WTC11 (cell line): Measurements from ENCODE around the gene TIGD3. TPM values are rescaled to one million over a fixed set of nuclear protein-coding genes. Genes with fewer than 3 reads are reported as not detected.

Experiments
- ATAC-seq: fragments of 200-7000 bp; cut with Tn5 transposase; 2 replicates; pipeline ENCODE4 v1.10.0; 2021; ENCODE audit warnings: mild to moderate bottlenecking, moderate library complexity
- CTCF ChIA-PET: fragments of 300-600 bp; sonication (Branson Sonifier 250); formaldehyde crosslinking; loops from one replicate; lab custom pipeline; 2021; ENCODE audit warnings: antibody characterized with exemption; lab: Charles Lee
- POLR2A ChIA-PET: fragments of 350-600 bp; sonication (Branson Sonifier 250); formaldehyde crosslinking; loops from one replicate; lab custom pipeline; 2021; ENCODE audit warnings: antibody characterized with exemption; lab: Charles Lee
- DNase-seq: peaks from one replicate; pipeline ENCODE4 v3.0.0; 2021; ENCODE audit warnings: low spot score
- H3K27ac Mint-ChIP-seq: 2 replicates; pipeline ENCODE4 v1.8.0; 2021; ENCODE audit warnings: mixed read lengths
- H3K27me3 Mint-ChIP-seq: 2 replicates; pipeline ENCODE4 v1.8.0; 2021; ENCODE audit warnings: low read depth, mild to moderate bottlenecking, moderate library complexity, mixed read lengths
- H3K36me3 Mint-ChIP-seq: 2 replicates; pipeline ENCODE4 v1.8.0; 2021; ENCODE audit warnings: mixed read lengths
- H3K4me1 Mint-ChIP-seq: 2 replicates; pipeline ENCODE4 v1.8.0; 2022; ENCODE audit warnings: mixed read lengths
- H3K4me3 Mint-ChIP-seq: 2 replicates; pipeline ENCODE4 v1.8.0; 2021; ENCODE audit warnings: mild to moderate bottlenecking, moderate library complexity, mixed read lengths
- H3K9me3 Mint-ChIP-seq: 2 replicates; pipeline ENCODE4 v1.8.0; 2021; ENCODE audit warnings: mixed read lengths
- CREM ChIP-seq: sonication (generic); formaldehyde crosslinking; IDR thresholded peaks from 2 replicates; pipeline ENCODE4 v1.8.1; 2022; ENCODE audit warnings: mild to moderate bottlenecking, missing genetic modification reagents, moderate library complexity
- FOXJ3 ChIP-seq: sonication (generic); formaldehyde crosslinking; IDR thresholded peaks from 2 replicates; pipeline ENCODE4 v1.9.0; 2021; ENCODE audit warnings: missing genetic modification reagents, mild to moderate bottlenecking, borderline replicate concordance
- NFYB ChIP-seq: sonication (generic); formaldehyde crosslinking; conservative IDR thresholded peaks from 2 replicates; pipeline ENCODE4 v1.8.0; 2022; ENCODE audit warnings: low read depth, missing genetic modification reagents
- NR1H2 ChIP-seq: sonication (generic); formaldehyde crosslinking; IDR thresholded peaks from 2 replicates; pipeline ENCODE4 v1.9.0; 2021; ENCODE audit warnings: mild to moderate bottlenecking, moderate library complexity, missing genetic modification reagents
- TEAD4 ChIP-seq: sonication (generic); formaldehyde crosslinking; IDR thresholded peaks from 2 replicates; pipeline ENCODE4 v1.8.0; 2022; ENCODE audit warnings: mild to moderate bottlenecking, missing genetic modification reagents
- TP53 ChIP-seq: sonication (generic); formaldehyde crosslinking; IDR thresholded peaks from 2 replicates; pipeline ENCODE4 v1.8.1; 2023; ENCODE audit warnings: mild to moderate bottlenecking, missing genetic modification reagents
- ZNF138 ChIP-seq: sonication (generic); formaldehyde crosslinking; conservative IDR thresholded peaks from 2 replicates; pipeline ENCODE4 v1.8.1; 2022; ENCODE audit warnings: mild to moderate bottlenecking, moderate library complexity, missing genetic modification reagents
- ZNF219 ChIP-seq: sonication (generic); formaldehyde crosslinking; IDR thresholded peaks from 2 replicates; pipeline ENCODE4 v1.8.0; 2023; ENCODE audit warnings: missing genetic modification reagents, mild to moderate bottlenecking, borderline replicate concordance
- ZNF232 ChIP-seq: sonication (generic); formaldehyde crosslinking; IDR thresholded peaks from 2 replicates; pipeline ENCODE4 v1.8.0; 2022; ENCODE audit warnings: mild to moderate bottlenecking, missing genetic modification reagents
- ZNF317 ChIP-seq: sonication (generic); formaldehyde crosslinking; IDR thresholded peaks from 2 replicates; pipeline ENCODE4 v1.8.1; 2023; ENCODE audit warnings: low read depth, mild to moderate bottlenecking, moderate library complexity, missing genetic modification reagents, borderline replicate concordance
- ZNF671 ChIP-seq: fragments of 250-450 bp; sonication (Bioruptor Pico); IDR thresholded peaks from 2 replicates; pipeline ENCODE4 v1.8.0; 2021; ENCODE audit warnings: mild to moderate bottlenecking
- total RNA-seq: library from RNA; stranded (reverse); gene quantifications from 3 replicates; pipeline ENCODE4 v1.2.3, GENCODE V29; 2021
- TF ChIP-seq, protein P1 (sequence below): sonication (generic); formaldehyde crosslinking; IDR thresholded peaks from 2 replicates; pipeline ENCODE4 v1.8.1; 2023; ENCODE audit warnings: mild to moderate bottlenecking, missing genetic modification reagents, borderline replicate concordance
- TF ChIP-seq, protein P2 (sequence below): sonication (generic); formaldehyde crosslinking; IDR thresholded peaks from 2 replicates; pipeline ENCODE4 v1.8.0; 2022; ENCODE audit warnings: mild to moderate bottlenecking, missing genetic modification reagents
- TF ChIP-seq, protein P3 (sequence below): sonication (generic); formaldehyde crosslinking; IDR thresholded peaks from 2 replicates; pipeline ENCODE4 v1.8.0; 2022; ENCODE audit warnings: mild to moderate bottlenecking, missing genetic modification reagents
- TF ChIP-seq, protein P4 (sequence below): sonication (generic); formaldehyde crosslinking; IDR thresholded peaks from 2 replicates; pipeline ENCODE4 v1.8.1; 2022; ENCODE audit warnings: mild to moderate bottlenecking, moderate library complexity, missing genetic modification reagents
- TF ChIP-seq, protein P5 (sequence below): sonication (generic); formaldehyde crosslinking; IDR thresholded peaks from 2 replicates; pipeline ENCODE4 v1.8.0; 2022; ENCODE audit warnings: mild to moderate bottlenecking, missing genetic modification reagents
- TF ChIP-seq, protein P6 (sequence below): sonication (generic); formaldehyde crosslinking; IDR thresholded peaks from 2 replicates; pipeline ENCODE4 v1.8.1; 2023; ENCODE audit warnings: mild to moderate bottlenecking, missing genetic modification reagents
- TF ChIP-seq, protein P7 (sequence below): fragments of 250-450 bp; sonication (Bioruptor Pico); IDR thresholded peaks from 2 replicates; pipeline ENCODE4 v2.1.2; 2022; ENCODE audit warnings: mild to moderate bottlenecking, moderate library complexity

The TIGD3 gene
- total RNA-seq, 1 experiment from 2014 or later, result 1.9 TPM

DNA sequence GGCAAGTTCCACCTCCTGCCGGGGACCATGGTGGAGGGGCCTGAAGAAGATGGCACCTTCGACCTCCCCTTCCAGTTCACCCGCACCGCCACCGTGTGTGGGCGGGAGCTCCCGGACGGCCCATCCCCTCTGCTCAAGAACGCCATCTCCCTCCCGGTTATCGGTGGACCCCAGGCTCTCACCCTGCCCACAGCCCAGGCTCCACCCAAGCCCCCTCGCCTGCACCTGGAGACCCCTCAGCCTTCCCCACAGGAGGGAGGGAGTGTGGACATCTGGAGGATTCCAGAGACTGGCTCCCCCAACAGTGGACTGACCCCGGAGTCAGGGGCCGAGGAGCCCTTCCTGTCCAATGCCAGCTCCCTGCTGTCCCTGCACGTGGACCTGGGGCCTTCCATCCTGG lies 33.5 kb upstream of the TIGD3 start (continued):
- TF ChIP-seq, protein P1, sequence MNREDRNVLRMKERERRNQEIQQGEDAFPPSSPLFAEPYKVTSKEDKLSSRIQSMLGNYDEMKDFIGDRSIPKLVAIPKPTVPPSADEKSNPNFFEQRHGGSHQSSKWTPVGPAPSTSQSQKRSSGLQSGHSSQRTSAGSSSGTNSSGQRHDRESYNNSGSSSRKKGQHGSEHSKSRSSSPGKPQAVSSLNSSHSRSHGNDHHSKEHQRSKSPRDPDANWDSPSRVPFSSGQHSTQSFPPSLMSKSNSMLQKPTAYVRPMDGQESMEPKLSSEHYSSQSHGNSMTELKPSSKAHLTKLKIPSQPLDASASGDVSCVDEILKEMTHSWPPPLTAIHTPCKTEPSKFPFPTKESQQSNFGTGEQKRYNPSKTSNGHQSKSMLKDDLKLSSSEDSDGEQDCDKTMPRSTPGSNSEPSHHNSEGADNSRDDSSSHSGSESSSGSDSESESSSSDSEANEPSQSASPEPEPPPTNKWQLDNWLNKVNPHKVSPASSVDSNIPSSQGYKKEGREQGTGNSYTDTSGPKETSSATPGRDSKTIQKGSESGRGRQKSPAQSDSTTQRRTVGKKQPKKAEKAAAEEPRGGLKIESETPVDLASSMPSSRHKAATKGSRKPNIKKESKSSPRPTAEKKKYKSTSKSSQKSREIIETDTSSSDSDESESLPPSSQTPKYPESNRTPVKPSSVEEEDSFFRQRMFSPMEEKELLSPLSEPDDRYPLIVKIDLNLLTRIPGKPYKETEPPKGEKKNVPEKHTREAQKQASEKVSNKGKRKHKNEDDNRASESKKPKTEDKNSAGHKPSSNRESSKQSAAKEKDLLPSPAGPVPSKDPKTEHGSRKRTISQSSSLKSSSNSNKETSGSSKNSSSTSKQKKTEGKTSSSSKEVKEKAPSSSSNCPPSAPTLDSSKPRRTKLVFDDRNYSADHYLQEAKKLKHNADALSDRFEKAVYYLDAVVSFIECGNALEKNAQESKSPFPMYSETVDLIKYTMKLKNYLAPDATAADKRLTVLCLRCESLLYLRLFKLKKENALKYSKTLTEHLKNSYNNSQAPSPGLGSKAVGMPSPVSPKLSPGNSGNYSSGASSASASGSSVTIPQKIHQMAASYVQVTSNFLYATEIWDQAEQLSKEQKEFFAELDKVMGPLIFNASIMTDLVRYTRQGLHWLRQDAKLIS, result no peak
- TF ChIP-seq, protein P2, sequence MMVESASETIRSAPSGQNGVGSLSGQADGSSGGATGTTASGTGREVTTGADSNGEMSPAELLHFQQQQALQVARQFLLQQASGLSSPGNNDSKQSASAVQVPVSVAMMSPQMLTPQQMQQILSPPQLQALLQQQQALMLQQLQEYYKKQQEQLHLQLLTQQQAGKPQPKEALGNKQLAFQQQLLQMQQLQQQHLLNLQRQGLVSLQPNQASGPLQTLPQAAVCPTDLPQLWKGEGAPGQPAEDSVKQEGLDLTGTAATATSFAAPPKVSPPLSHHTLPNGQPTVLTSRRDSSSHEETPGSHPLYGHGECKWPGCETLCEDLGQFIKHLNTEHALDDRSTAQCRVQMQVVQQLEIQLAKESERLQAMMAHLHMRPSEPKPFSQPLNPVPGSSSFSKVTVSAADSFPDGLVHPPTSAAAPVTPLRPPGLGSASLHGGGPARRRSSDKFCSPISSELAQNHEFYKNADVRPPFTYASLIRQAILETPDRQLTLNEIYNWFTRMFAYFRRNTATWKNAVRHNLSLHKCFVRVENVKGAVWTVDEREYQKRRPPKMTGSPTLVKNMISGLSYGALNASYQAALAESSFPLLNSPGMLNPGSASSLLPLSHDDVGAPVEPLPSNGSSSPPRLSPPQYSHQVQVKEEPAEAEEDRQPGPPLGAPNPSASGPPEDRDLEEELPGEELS (CRISPR knock-in tag), result no peak
- TF ChIP-seq ZNF219 (CRISPR knock-in tag) (no peak), FOXJ3 (no peak)
- TF ChIP-seq, protein P3, sequence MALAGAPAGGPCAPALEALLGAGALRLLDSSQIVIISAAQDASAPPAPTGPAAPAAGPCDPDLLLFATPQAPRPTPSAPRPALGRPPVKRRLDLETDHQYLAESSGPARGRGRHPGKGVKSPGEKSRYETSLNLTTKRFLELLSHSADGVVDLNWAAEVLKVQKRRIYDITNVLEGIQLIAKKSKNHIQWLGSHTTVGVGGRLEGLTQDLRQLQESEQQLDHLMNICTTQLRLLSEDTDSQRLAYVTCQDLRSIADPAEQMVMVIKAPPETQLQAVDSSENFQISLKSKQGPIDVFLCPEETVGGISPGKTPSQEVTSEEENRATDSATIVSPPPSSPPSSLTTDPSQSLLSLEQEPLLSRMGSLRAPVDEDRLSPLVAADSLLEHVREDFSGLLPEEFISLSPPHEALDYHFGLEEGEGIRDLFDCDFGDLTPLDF, result no peak

DNA sequence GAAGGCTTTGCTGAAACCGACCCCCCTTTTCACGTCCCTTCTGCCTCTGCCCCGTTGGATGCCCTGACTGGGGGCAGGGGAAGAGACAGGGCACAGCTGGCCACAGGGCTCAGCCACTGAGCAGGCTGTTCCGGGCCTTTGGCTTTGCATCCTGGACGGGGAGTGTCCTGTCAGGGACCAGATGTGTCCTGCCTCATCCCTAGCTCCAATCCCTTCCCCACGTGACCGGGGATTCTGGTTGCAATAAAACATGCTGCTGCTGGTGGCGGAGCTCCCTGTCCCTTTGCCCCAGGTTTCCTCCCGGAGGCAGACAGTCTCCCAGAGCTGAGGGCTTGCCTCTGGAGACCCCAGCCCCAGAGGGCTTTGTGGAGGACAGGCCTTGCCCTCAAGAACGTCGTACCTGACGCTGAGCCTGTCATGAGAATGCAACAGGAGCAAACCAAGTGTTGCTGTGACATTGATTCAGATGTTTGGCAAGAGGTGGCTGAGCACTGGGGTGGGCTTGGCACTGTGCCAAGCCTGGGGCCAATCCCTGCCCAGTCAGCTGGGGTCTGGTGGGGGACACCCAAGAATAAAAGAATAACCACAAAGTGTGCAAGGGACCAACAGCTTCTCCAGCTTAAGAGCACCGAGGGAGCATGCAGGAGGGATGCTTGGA lies 32.6 kb upstream of the TIGD3 start:
- Mint-ChIP-seq H3K9me3 (no peaks in the 10 kb centered on the region), H3K4me1 (peaks cover 16% of the 10 kb centered on the region), H3K4me3 (no peak overlapping the region), H3K36me3 (peaks cover 17% of the 10 kb centered on the region), H3K27me3 (no peaks in the 10 kb centered on the region; the same call in 1 of the 2 replicates), H3K27ac (no peak overlapping the region)
- CTCF ChIA-PET, result interaction anchor here (0.6 to 13.2 kb wide), 3 partner anchors 10 to 122 kb away, joined by 3 to 232 read pairs (median 4); partner anchors contain the start of gene DPF2
- POLR2A ChIA-PET, result no interaction called here
- TF ChIP-seq ZNF317 (CRISPR knock-in tag), result no peak
- DNase-seq (no peak), ATAC-seq (no peak)

DNA sequence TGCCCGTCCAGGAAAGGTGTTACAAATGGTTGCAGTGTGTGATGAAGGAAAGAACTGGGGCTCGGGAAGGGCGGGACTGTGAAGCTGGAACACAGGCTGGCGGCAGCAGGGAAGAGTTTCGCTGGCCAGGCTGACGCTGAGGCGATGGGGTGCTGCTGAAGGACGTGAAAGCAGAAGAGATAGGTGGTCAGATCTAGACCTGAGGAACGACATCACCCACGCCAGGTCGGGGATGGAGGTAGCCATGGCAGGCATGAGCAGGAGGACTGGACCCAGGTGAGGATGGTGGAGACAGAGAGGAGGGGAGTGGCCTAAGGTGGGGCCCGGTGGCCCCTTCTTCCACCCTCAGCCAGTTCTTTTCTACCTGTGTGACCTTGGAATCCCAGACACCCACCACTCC lies 30.7 kb upstream of the TIGD3 start:
- CTCF ChIA-PET, result interaction anchor here (4.8 kb wide), 1 partner anchor 8 kb away, joined by 34 read pairs; the partner anchor contains the start of gene CDC42EP2
- TF ChIP-seq ZNF671 (no peak), ZNF232 (no peak), NFYB (no peak), ZNF317 (CRISPR knock-in tag) (no peak), TEAD4 (CRISPR knock-in tag) (no peak), ZNF138 (CRISPR knock-in tag) (no peak), TP53 (CRISPR knock-in tag) (no peak), NR1H2 (no peak), CREM (no peak)
- TF ChIP-seq, protein P4, sequence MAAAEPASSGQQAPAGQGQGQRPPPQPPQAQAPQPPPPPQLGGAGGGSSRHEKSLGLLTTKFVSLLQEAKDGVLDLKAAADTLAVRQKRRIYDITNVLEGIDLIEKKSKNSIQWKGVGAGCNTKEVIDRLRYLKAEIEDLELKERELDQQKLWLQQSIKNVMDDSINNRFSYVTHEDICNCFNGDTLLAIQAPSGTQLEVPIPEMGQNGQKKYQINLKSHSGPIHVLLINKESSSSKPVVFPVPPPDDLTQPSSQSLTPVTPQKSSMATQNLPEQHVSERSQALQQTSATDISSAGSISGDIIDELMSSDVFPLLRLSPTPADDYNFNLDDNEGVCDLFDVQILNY (CRISPR knock-in tag), result no peak
- TF ChIP-seq, protein P5, sequence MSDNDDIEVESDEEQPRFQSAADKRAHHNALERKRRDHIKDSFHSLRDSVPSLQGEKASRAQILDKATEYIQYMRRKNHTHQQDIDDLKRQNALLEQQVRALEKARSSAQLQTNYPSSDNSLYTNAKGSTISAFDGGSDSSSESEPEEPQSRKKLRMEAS (CRISPR knock-in tag), result no peak
- TF ChIP-seq, protein P6, sequence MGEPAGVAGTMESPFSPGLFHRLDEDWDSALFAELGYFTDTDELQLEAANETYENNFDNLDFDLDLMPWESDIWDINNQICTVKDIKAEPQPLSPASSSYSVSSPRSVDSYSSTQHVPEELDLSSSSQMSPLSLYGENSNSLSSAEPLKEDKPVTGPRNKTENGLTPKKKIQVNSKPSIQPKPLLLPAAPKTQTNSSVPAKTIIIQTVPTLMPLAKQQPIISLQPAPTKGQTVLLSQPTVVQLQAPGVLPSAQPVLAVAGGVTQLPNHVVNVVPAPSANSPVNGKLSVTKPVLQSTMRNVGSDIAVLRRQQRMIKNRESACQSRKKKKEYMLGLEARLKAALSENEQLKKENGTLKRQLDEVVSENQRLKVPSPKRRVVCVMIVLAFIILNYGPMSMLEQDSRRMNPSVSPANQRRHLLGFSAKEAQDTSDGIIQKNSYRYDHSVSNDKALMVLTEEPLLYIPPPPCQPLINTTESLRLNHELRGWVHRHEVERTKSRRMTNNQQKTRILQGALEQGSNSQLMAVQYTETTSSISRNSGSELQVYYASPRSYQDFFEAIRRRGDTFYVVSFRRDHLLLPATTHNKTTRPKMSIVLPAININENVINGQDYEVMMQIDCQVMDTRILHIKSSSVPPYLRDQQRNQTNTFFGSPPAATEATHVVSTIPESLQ (CRISPR knock-in tag), result no peak
- TF ChIP-seq, protein P7, sequence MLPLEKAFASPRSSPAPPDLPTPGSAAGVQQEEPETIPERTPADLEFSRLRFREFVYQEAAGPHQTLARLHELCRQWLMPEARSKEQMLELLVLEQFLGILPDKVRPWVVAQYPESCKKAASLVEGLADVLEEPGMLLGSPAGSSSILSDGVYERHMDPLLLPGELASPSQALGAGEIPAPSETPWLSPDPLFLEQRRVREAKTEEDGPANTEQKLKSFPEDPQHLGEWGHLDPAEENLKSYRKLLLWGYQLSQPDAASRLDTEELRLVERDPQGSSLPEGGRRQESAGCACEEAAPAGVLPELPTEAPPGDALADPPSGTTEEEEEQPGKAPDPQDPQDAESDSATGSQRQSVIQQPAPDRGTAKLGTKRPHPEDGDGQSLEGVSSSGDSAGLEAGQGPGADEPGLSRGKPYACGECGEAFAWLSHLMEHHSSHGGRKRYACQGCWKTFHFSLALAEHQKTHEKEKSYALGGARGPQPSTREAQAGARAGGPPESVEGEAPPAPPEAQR (CRISPR knock-in tag), result no peak

More for the DNA sequence above, 30.7 kb upstream of the TIGD3 start:
- POLR2A ChIA-PET, result interaction anchor here (1.0 kb wide), 1 partner anchor 175 kb away, joined by 3 read pairs; the partner anchor contains the start of gene MALAT1
- Mint-ChIP-seq H3K9me3 (no peaks in the 10 kb centered on the region), H3K27ac (peak overlapping the region; percentile 61), H3K36me3 (peaks cover 17% of the 10 kb centered on the region), H3K27me3 (no peaks in the 10 kb centered on the region; the same call in 1 of the 2 replicates), H3K4me1 (peaks cover 4% of the 10 kb centered on the region), H3K4me3 (no peak overlapping the region)
- ATAC-seq (peak; percentile 63), DNase-seq (no peak)
